ENCODE results near the gene GTPBP1.

DNA sequence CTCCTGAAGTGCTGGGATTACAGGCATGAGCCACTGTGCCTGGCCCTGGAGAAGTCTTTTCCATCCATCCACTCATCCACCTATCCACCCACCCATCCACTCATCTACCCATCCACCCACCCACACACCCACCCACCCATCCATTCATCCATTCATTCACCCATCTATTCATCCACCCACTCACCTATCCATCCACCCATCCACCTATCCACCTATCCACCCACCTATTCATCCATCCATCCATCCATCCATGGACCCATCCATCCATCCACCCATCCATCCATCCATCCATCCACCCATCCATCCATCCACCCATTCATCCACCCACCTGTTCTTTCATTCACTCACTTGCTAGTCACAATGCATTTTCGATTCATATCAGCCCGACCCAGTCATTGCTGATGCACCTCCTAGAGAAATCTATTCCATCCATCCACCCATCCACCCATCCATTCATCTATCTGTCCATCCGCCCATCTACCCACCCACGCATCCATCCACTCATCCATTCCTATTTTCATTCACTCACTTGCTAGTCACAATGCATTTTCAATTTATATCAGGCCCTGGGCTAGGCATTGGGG lies 67.7 kb downstream of the GTPBP1 start:
- TF ChIP-seq EZH2 (IDR thresholded peaks at IDR 0.05; ENCODE audit: borderline replicate concordance, low read depth, low read length, severe bottlenecking): no peak
- no peak for TF ChIP-seq POLR2A (IDR thresholded peaks at IDR 0.05; ENCODE audit: low read depth, low read length)
- TF ChIP-seq, protein P1, sequence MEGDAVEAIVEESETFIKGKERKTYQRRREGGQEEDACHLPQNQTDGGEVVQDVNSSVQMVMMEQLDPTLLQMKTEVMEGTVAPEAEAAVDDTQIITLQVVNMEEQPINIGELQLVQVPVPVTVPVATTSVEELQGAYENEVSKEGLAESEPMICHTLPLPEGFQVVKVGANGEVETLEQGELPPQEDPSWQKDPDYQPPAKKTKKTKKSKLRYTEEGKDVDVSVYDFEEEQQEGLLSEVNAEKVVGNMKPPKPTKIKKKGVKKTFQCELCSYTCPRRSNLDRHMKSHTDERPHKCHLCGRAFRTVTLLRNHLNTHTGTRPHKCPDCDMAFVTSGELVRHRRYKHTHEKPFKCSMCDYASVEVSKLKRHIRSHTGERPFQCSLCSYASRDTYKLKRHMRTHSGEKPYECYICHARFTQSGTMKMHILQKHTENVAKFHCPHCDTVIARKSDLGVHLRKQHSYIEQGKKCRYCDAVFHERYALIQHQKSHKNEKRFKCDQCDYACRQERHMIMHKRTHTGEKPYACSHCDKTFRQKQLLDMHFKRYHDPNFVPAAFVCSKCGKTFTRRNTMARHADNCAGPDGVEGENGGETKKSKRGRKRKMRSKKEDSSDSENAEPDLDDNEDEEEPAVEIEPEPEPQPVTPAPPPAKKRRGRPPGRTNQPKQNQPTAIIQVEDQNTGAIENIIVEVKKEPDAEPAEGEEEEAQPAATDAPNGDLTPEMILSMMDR (IDR thresholded peaks at IDR 0.05; ENCODE audit: extremely low read depth in 1 of 2, insufficient read depth in 1 of 2, low read depth in 1 of 2, low read length in 2 of 2): no peak
- TF ChIP-seq POLR2AphosphoS5 (IDR thresholded peaks at IDR 0.05; ENCODE audit: insufficient read depth, low read depth, low read length): no peak
- TF ChIP-seq, protein P2, sequence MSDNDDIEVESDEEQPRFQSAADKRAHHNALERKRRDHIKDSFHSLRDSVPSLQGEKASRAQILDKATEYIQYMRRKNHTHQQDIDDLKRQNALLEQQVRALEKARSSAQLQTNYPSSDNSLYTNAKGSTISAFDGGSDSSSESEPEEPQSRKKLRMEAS (IDR thresholded peaks at IDR 0.05; ENCODE audit: insufficient read depth, insufficient read length): no peak
- TF ChIP-seq JUN (IDR thresholded peaks at IDR 0.05; ENCODE audit: borderline replicate concordance, insufficient read depth, insufficient read length, low read depth): no peak
